Ishikawa (cell line): Measurements from ENCODE around the gene GLIS2.

Experiments
- CREB1 ChIP-seq: IDR thresholded peaks from 2 replicates; pipeline ENCODE4 v1.6.1; 2012; ENCODE audit warnings: low read depth
- TAF1 ChIP-seq: IDR thresholded peaks from 2 replicates; pipeline ENCODE4 v1.6.1; 2012; ENCODE audit warnings: low read depth, mild to moderate bottlenecking
- TCF12 ChIP-seq: IDR thresholded peaks from 2 replicates; pipeline ENCODE4 v1.6.1; 2012; ENCODE audit warnings: low read depth
- TEAD4 ChIP-seq: IDR thresholded peaks from 2 replicates; pipeline ENCODE4 v1.6.1; 2012
- TF ChIP-seq, protein P1 (sequence below): IDR thresholded peaks from 2 replicates; pipeline ENCODE4 v1.6.1; 2012; ENCODE audit warnings: low read depth, mild to moderate bottlenecking

DNA sequence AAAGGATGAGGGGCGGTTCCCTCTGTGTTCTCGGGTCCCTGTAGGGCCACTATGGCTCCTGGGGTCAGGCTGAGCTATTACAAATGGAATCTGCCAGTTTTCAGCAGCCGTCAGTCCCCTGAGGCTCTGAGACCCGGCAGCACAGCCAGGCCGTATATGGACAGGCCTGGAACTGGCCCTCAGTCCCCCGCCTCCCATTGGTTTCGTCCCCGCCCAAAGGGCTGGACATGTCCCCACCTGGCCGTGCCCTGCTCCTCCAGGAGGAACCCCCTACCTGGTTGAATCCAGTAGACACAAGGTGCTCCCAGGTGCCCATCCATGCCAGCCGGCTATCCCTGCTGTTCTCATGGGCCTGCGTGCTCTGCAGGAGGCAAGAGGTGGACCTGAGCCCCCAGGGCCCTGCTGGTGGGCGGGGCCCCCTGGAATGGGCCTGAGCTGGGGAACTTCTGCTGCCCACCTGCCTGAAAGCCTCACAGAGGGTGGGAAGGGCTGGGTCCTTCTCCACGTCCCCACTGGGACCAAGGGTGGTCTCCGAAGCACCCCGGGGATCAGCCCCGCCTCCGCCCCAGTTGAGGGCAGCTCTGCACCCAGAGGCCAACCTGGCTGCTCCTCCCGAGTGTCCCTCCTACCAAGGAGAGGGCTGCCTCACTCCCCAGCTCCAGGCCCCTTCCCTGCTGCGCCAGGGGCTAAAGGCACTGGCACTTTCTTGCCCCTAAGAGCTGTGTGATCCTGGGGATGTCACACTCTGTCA is 72.6 kb downstream of the GLIS2 start:
- TF ChIP-seq CREB1 (no peak), TEAD4 (no peak; the same call in 1 of the 2 replicates), TAF1 (no peak), TCF12 (0 out of 2 replicates have a peak, but pooled peaks have one; percentile 17)
- TF ChIP-seq, protein P1, sequence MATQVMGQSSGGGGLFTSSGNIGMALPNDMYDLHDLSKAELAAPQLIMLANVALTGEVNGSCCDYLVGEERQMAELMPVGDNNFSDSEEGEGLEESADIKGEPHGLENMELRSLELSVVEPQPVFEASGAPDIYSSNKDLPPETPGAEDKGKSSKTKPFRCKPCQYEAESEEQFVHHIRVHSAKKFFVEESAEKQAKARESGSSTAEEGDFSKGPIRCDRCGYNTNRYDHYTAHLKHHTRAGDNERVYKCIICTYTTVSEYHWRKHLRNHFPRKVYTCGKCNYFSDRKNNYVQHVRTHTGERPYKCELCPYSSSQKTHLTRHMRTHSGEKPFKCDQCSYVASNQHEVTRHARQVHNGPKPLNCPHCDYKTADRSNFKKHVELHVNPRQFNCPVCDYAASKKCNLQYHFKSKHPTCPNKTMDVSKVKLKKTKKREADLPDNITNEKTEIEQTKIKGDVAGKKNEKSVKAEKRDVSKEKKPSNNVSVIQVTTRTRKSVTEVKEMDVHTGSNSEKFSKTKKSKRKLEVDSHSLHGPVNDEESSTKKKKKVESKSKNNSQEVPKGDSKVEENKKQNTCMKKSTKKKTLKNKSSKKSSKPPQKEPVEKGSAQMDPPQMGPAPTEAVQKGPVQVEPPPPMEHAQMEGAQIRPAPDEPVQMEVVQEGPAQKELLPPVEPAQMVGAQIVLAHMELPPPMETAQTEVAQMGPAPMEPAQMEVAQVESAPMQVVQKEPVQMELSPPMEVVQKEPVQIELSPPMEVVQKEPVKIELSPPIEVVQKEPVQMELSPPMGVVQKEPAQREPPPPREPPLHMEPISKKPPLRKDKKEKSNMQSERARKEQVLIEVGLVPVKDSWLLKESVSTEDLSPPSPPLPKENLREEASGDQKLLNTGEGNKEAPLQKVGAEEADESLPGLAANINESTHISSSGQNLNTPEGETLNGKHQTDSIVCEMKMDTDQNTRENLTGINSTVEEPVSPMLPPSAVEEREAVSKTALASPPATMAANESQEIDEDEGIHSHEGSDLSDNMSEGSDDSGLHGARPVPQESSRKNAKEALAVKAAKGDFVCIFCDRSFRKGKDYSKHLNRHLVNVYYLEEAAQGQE, result no peak
